Stimulated activated CD8-positive, alpha-beta memory T cell treated with anti-CD3 and anti-CD28 coated beads, Interleukin-15, amount 100 ng/mL, for 4 hours (primary cell): ENCODE data around the gene GSTT2.
"Not testable (repeated sequence)": the region's sequence is repeated elsewhere in the genome, so short reads cannot be mapped to it uniquely, and the experiment has no call there.

Source experiments
- DNase-seq, 2 donors: peaks; one replicate each; pipeline ENCODE4 v3.0.0-alpha.2; 2020; ENCODE audit warnings: low read depth in 2 of 2

Gene GSTT2

DNA sequence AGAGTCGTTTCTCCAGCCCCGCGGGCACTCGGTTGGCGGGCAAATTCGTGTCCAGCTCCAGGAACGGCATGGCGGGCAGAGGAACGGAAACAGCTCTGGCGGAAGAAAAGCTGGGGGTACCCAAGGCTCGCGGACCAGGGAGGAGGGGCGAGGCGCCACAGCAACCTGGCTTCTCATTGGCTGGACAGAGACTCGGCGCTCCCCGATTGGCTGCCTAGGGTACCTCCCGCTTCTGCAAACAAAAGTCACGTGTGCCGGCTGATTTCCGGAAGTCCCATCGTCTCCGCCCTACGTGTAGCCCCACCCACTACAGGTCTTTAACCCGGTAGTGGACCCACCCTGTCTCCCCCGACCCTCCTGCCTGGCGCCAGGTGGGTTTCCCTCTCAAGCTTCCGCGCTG, 5.6 kb upstream of the GSTT2 start, which contains the start of gene DDT:
TSS of gene DDT (minus strand) at position 97 of the 400 bp plus-strand sequence. CDS start at position 70, 27 bp downstream.
- DNase-seq, result not testable (repeated sequence)

DNA sequence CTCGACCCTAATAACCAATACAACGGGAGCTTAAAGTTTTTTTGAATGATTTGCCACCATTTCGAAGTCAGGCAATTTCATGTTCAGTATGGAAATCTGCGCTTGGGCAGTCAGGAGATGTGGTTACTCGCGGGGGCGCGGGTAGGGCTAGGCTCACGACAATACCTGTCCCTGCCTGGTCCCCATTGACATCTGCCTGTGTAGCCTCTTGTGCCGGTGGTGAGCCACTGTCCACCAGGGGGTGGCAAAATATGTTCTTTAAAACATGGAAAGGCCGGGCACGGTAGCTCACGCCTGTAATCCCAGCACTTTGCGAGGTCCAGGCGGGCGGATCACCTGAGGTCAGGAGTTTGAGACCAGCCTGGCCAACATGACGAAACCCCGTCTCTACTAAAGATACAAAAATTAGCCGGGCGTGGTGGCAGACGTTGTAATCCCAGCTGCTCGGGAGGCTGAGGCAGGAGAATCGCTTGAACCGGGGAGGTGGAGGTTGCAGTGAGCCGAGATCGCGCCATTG, 5.0 kb upstream of the GSTT2 start:
- not testable (repeated sequence) for DNase-seq

GRCh38 chr22:23977304-23977703, 2.6 kb upstream of the GSTT2 start:
- DNase-seq, result not testable (repeated sequence)

DNA sequence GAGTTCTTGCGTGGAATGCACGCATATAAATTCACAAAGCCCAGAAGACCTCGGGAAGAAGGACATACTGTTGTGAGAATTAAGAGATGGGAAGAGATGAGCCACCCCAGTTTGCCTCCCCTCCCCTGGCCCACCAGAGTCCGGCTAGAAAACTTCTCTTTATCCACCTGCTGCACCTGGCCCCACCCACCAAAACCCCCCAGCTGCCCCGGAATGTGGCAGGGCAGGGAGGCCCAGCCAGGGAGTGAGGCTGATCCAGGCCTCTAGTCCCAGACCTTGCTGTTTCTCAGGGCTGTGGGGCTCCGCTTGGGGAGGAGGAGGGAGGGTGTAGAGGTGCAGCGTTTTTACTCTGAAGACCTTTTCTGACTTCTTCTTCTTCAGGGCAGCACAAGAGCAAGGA, 633 bp downstream of the GSTT2 start:
- not testable (repeated sequence) for DNase-seq

DNA sequence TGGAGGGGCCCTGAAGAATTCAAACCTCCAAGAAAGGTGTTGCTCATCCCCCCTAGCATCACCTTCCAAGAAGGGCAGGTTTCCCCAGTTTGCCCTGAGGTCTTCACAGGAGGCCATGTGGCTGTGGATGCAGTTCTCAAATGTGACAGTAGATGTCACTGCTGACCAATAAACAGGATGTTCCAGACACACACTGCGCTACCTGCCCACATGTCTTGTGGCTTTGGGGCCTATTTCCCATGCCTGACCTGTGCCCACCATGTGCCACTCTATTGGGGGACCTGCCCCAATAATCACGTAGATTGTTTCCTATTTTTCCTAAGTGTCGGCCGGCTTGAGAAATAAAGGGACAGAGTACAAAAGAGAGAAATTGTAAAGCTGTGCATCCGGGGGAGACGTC, 4.5 kb downstream of the GSTT2 start:
- DNase-seq, result no peak

GRCh38 chr22:23986089-23986488, 6.2 kb downstream of the GSTT2 start:
- DNase-seq, result not testable (repeated sequence)

DNA sequence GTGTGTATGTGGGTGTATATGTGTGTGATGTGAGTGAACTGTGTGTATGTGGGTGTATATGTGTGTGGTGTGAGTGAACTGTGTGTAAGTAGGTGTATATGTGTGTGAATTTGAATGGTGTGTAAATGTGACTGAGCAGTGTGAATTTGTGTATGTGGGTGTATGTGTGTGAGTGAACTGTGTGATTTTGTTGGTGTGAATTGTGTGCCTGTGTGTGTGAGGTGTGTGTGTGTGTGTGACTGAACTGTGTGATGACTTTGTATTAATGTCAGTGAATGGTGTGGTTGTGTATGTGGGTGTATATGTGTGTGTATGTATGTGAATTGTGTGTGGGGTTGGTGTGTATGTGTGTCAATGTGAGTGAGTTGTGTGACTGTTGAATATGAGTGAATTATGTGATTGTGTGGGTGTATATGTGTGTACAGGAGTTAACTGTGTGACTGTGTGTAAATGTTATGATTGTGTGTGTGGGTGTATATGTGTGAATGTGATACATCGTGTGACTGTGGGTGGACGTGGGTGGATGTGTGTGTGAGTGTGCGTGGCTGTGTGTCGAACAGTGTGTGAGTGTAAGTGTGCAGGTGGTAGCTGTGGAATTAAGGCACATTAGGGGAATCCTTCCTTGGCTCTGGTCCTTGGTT, 6.7 kb downstream of the GSTT2 start:
- DNase-seq, result not testable (repeated sequence)

DNA sequence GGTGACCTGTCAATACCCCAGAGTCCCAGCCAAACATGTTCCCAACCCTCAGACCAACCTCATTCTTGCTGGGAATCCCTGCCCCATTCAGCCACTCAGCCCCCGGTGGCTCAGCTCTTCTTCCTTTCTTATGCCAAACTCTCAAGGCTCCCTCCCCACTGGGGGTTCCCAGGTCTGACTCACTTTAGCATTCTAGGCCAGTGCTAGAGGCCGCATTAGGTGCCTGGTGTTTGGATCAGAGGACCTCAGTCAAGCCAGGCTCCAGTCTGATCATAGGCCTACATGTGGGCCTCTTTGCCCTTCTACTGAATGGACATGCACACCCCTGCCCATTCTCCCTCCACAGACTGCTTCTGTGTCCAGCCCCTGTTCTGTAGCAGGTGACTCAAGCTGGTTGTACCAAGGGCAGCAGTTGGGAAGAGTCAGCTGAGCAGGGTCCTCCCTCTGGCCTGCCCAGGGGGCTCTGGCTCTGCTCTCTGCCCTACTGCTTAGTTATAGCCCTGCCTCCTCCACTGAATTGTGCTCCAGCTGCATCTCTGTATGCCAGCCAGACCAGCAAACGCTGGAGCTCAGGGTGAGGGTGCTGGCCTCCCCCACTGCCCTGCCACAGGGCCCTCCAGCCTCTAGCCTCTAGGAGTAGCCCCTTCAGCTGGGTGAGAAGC, 9.8 kb downstream of the GSTT2 start:
- DNase-seq, result not testable (repeated sequence)

- not testable (repeated sequence) for DNase-seq
Measured at GRCh38 chr22:23993080-23993479, 13.1 kb downstream of the GSTT2 start.

GRCh38 chr22:23993581-23994177, 13.7 kb downstream of the GSTT2 start:
- not testable (repeated sequence) for DNase-seq

DNA sequence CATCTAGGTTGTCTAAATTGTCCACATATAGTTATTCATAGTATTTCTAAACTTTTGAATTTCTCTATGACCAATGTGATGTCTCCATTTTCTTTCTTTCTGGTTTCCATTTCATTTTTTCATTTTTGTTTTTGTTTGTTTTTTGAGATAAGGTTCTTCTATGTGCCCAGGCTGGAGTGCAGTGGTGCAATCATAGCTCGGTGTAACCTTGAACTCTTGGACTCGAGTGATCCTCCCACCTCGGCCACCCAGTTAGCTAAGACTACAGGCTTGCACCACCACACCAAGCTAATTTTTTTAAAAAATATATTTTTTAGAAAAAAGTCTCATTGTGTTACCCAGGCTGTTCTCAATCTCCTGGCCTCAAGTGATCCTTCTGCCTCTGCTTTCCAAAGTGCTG, 17.2 kb downstream of the GSTT2 start:
- DNase-seq, result no peak

DNA sequence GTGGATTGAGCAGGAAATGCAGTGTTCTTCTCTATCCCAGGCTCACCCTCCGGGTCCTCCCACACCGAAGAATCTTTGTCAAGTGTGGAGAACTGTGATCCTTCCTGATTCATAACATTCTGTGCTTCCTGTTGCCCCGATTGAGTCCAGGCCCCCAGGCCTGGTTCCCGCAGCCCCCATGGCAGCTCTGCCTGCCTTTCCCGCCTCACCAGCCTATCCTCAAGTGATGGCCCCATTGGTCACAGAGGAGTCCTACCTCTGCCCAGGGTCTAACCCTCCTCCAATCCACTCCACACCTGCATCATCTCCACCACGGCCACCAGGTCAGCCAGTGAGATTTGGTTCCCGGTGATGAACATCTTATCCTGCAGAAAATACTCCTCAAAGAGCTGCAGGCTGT, 19.8 kb downstream of the GSTT2 start:
- not testable (repeated sequence) for DNase-seq

GRCh38 chr22:24001314-24001713, 21.4 kb downstream of the GSTT2 start:
- DNase-seq, result no peak

DNA sequence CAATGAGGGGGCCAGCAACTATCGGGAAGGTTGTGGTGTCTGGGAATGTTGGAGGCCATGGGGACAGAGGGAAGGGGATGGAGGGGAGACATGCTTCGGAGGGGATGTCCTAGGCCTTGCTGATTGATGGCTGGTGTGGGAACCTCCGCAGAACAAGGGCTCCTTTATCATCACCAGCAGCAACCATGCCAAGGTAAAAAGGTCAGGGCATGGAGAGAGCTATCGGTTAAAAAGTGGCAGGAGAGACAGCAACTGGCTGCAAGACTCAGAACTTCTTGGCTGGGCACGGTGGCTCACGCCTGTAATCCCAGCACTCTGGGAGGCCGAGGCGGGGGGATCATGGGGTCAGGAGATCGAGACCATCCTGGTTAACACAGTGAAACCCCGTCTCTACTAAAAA, 22.3 kb downstream of the GSTT2 start:
- no peak for DNase-seq

- no peak for DNase-seq
Measured at GRCh38 chr22:24002851-24003250, 22.9 kb downstream of the GSTT2 start.

GRCh38 chr22:24003887-24004286, 24.0 kb downstream of the GSTT2 start:
- DNase-seq, result no peak

- DNase-seq, result no peak
Measured at GRCh38 chr22:24005201-24005600, 25.3 kb downstream of the GSTT2 start, which contains the start of gene GSTT4. Gene GSTT4 (minus strand): TSS chr22:24005453. CDS start chr22:24005356, 97 bp downstream.

GRCh38 chr22:24006207-24006913, 26.4 kb downstream of the GSTT2 start:
- no peak for DNase-seq

DNA sequence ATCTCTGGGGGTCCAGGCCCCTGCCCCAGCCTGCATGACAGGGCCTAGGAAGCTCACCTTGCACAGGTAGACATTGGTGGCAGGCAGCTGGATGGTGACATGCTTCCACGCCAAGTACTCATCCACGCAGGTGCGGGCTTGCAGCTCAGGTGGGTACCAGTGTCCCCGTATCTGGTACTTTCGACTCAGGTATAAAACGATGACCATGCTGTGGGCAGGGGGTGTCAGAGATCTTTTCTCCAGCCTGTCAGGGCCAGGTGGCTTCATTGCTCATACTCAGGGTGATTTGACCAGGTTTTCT, 26.9 kb downstream of the GSTT2 start:
- DNase-seq, result no peak

DNA sequence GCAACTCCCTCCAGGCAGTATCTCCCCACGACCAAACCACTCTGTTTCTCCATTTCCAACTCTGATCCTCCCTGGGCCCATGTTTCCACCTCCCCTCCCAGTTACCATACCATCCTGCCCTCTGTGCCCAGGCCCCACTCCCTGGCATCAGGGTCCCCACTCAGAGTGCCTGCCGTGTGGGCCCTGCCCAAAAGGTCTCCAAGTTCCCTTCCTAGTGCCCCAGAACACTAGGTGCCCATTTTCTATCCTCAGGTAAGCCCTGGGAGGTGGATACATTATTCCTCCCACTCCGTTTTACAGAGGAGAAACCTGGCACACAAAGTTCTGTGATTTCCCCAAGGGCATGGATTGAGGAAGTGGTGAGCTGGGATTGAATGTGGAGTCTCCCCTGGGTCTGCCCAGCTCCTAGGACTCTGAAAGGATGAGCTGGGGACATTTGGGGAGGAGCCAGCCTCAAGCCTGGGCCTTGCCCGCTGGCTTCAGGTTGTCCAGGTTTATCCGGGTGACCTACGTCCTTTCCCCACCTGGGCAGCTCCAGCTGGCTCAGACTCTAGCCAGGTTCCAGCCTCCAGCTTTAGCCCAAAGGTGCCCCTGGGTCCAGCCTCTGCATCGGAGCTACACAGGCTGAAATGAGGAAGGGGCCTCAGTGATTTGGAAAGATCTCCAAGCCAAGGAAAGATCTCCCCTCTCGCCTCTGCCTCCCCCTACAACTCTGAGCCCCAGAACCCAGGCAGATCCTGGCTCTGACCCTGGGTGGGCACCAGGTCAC, 27.5 kb downstream of the GSTT2 start:
- DNase-seq, result no peak

DNA sequence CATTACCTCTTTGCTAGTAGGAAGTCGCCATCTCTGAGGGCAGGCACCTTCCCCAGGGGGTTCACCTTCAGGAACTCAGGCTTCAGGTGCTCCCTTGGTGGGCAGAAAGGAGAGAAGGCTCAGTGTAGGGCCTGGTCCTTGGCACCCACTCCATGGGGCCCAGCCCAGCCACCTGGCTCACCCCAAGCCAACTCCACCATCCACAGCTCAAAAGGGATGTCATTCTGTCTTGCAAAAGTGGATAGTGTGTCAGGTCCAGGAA, 28.0 kb downstream of the GSTT2 start:
- no peak for DNase-seq
